Hematopoietic multipotent progenitor cell treated with erythropoietin and hydrocortisone succinate and interleukin-3 and kit ligand, for 4 days (in vitro differentiated cells): ENCODE measurements around the gene STXBP4.

Experiments used
- DNase-seq: peaks from one replicate; pipeline ENCODE4 v3.0.0-alpha.2; 2015

STXBP4 gene

DNA sequence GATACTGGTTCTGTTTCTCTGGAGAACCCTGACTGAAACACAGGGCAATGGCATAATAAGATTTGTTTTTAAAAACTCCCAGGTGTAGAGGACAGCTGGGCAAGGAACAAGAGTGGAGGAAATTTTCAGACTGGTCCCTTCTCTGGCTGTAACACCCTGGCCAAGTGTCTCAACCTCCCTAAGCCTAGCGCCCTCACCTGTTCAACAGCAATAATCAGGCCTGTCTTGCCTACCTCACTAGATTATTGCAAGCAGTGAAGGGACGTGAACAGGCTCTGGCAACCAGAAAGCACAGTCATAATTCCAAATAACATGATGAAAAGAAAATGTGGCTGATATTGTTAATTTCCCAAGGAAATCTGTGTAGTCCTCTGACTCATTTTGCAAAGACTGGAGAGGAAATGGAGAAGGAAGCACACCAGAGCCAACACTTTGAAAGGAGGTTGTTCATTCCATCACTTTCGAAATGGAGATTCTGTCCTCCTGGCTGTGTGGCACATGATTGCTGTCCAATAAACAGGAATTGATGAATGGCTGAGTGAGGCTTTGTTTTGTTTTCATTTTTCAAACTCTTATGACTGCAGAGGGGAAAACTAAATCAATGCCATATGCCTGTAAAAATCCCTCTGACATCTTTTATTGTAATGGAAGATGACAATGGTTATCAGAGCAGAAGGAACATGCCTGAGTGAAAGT, 208.7 kb downstream of the STXBP4 start:
- DNase-seq, result peak; percentile 15

DNA sequence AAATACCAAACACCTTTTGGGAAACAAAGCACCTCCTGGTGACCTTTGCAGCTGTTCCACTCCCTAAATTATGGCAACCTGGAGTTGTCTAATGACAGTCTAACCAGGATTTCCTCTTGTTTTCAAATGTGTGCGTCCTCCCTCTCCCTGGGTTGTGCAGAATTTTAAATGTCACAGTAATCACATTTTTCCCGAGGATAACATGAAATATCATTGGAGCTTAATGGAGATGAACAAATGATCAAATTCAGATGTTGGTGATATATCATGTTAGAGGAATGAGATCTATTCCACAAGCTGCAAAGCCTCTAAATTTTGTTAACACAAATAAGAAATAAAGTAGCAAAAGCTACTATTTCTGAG, 209.3 kb downstream of the STXBP4 start:
- no peak for DNase-seq

DNA sequence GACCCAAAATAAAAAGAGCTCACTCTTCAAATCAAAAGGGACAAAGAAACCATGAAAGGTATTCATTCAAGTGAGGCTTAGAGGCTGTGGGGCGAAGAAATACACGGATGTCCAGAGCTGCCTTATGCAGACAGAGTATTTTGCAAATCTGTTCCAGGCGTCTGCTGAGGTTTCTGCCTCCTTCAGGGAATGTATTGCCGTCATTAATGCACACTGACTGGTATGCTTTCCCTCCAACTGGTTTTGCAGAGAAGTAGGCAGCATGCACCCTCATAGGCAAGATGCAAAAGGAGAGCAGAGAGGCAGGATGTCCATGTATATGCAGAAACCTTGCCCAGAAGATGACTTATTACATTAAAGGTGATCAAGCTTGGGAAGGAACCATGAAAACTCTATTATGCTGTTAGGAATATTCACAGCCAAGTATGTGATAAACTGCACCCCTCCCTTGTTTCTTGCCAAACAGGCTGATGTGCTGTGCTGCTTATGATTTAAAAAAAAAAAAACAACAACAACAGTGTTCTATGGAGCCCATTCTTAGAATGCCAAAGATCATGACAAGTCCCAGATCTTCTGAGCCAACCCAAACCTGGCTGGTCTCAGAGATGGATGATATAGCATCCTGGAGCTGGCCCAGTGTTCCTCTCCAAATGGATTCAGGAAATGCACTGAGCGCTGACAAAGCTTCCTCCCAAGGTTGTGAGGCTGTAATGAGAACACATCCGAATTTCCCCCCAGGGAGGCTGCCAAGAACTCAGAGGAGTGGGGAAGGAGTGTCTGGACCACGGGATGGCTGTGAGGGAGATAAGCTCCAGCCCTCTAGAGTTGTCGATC, 218.6 kb downstream of the STXBP4 start:
- DNase-seq, result no peak

DNA sequence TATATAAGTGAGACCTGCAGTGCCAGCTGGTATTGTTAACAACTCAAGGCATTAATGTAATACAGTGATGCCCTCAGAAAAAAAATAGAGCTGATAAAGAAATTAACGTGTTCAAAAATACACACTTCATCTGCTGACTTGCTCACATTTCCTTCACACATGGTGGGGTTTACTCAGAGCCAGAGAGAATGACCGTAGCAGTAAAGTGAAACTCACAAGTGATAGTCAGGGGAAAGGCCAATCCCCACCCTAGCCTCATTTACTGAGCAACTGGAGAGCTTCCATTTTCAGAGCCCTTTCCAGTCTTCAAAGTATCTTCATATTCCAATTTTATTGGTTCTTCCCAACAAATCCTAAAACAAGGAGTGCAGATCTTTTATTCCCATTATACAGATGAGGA, 222.2 kb downstream of the STXBP4 start:
- DNase-seq, result no peak

DNA sequence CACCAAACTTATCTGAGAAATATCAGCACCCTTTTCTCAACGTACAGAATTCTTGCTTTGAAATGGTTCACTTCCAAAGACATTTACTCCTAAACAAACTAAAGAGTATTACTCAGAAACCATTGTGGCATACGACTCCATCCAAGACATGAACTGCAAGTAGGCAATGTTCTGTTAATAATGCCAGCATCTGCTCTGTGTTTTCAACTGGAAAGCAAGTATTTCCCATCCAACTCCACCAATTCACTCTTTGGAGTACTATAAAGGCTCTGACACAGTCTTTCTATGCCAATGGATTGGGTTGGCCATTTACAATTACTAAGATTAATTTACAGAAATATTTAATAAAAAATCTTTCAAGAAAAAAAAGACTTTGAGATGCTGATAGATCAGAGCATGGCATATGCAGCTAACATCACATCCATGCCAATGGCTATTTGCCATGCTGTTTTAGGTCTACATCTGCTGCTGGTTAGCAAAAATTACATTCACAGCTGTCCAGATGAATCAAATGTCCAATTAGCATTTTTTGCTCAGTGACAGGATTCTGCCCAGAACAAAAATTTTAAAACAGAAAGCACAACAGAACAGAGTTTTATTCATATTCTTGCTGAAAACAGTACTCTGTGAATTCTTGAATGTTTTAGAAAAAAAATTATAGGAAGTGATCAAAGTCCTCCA, 230.3 kb downstream of the STXBP4 start:
- no peak for DNase-seq

DNA sequence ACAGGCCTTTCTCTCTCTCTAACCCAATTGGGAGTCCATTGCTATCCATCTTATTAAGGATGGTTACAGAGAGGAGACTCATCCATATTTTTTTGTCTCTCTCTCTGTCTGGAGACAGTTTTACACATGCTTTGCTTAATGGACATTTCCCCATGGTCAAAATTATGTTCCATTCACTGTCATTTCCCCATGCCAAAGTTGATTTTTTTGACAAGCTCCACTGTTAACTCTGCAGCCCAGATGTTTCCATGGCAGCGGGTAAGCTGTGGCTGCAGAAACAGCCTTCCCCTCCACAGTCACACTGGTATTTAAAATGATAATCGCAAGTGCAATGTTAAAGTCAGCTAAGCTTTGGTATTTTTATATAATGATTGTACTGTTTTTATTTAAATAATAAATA, 232.3 kb downstream of the STXBP4 start:
- DNase-seq, result peak; percentile 48

DNA sequence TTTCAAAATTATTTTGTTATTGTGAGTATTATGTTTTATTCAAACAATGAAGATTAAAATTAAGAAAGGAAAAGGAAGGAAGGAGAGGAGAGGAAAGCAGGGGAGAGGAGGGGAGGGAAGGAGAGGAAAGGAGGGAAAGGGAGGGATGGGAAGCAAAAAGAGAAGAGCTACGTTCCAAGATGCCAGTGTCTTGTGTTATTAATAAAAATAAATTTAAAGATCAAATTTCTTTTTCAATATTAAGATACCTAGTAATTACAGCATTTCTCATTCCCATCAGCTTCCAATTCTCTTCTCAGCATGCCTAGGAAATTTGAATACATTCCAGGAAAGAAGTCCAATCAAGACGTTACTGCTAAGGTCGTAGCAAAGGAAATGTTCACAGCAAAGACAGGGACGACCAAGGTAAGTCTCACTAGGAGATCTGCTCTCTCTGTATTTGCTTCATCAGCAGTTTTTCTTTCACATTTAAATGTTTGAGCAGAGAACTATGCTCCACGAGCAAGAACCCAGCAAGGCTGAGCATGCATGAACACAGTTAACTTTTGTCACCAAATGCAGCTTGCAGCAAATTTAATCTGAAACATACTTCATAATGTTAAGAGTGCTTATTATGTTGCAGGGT, 232.9 kb downstream of the STXBP4 start:
- DNase-seq, result no peak

DNA sequence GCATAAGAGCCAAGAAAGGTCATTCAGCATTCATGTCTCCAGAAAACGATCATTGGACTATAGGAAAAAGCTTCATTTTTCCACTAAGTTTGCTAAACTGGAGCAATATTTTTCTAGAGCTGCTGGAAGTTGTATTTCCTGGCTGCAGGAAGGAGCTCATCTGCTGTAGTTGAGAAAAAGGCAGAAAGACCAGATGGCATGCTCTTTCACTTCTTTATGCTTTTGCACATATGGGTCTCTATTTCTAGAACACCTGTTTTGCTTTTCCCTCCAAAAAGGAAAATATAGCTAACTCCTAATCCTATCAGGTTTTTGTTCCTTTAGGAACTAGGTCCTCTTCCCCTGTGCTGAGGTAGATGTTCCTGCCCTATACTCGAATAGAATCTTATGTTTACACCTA, 234.3 kb downstream of the STXBP4 start:
- no peak for DNase-seq

DNA sequence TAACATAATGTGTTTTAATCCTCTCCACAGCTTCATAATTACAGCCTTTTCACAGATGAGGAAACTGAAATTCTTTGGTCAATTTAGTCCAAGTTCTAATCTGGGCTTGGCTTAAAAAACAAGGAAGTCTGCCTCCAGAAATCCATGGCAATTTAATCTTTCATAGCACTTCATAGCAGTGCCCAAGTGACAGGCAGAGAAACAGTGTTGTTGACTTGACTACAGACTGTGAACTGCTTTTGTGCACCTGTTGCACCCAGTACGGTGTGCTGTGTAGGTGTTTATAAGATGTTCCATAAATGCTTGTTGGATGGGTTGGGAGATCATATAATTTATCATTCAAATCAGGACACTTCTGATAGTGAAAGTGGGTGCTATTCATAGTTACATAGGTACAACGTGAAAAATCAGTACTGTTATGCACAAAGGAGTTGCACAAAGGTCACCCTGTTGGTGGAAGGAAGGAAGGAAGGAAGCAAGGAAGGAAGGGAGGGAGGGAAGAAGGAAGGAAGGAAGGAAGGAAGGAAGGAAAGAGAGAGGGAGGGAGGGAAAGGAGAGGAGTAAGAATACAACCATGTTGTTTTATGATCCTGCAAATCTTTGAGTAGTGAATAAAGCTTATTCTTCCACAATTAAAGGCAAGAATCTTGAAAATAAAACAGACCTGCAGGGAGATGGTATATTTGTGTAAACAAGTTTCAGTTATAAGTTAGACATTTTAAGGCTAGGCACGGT, 239.7 kb downstream of the STXBP4 start:
- no peak for DNase-seq

DNA sequence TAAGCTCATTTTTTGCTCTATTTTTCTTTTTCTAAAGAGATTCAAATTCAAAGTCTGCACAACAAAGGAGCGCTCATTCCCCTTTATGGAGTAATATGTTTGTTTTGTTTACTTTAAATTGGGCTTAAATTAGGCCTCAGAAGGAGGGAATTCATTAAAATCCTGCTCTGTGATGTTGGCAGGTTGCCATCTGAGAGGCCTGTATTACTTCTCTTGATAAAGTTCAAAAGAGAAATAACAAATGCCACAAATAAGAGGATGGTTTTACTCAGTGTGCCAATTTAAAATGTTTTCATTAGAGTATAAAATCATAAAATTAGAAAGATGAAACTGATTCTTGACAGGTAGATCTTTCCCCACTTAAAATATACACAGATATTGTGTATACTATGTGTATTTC, 241.7 kb downstream of the STXBP4 start:
- DNase-seq, result peak; percentile 20

DNA sequence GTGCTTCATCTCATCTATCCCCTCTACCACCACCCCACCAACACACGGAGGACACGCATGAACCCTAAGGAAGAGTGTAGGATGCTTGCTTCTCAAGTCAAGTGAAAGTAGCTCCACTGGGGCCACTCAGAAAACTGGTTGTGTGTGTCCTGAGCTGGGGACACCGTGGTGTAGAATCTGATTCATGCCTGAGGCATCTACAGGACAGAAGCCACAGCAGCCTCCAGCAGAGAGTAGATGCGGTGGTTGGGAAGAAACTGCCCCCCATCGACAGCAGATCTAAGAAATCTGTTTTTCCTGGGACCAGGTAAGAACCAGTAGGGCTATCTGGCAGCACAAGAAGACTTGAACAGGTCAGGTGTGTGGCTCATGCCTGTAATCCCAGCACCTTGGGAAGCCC, 244.3 kb downstream of the STXBP4 start:
- DNase-seq, result no peak

DNA sequence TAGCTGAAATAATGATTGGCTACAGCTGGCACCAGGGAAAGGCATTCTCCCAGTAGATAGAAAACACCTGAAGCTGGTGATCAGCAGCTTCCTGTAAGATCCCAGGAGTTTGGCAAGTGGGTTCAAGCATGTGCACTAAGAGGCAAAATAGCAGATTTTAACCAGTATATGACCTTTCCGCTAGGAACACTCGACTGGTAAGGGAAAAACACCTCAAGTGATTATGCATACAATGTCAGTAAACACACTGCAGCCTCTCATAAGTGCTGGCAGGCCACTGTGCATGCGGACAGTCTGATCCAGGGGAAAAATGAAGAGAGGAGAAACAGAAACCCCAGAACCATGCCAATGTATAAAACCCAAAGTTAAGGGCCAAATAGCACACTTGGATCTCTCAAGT, 247.1 kb downstream of the STXBP4 start:
- DNase-seq, result no peak

DNA sequence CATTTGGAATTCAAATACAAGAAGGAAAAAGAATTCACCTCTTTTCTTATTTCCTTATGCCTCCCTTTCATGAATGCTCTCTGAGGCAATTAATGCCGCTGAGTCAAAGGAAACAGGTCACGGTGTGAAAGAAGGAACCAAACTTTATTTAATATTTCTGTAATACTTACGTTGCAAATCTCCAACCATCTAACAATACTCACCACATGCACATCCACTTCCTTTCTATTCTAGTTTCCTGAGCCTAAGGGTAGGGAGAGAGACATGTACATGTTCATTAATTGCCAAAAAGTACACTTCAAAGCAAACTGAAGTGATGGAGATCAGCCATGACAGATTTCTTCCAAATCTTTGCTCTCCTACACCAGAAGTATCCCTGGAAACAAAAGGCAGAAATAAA, 248.3 kb downstream of the STXBP4 start:
- peak; percentile 22 for DNase-seq

DNA sequence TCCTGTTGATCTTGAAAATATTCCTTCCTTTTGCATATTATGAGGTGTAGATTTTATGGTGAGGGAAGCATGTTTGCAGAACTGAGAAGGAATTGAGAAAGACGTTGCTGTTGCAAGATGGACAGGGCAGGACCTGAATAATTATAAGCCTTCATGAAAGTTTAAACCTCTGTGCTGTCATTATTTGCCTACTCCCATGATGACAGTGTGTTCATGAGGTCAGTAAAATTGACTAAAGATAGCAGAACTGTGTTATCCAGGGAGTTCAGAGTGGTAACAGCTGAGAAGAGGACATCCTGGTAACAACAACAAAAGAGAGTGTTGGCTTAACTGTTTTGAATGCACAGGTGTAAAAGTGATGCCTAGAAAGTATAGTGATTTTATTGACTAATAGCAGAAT, 250.9 kb downstream of the STXBP4 start:
- DNase-seq, result no peak

DNA sequence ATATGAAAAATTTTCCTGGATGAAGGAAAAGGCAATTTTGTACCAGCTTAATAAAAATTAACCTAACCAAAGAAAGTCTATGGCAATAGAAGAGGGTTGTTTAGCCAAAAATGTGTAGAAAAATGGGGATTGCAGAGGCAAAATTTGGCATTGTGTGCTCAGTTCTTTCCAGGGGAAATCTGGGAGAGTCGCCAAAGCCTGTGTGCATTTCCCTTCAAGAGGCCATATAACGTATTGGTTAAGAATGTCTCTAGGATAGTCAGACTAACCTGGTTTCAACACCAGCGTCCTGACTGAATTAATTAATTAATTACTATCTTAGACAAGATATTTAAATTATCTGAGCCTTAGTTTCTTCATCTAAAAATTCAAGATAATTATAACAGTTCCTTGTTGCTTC, 251.4 kb downstream of the STXBP4 start:
- no peak for DNase-seq
